ENCODE measurements around the gene PTPRD.

- TF ChIP-seq CTCF (IDR thresholded peaks at IDR 0.05): no peak
- no peak for TF ChIP-seq POLR2A (IDR thresholded peaks at IDR 0.05)
These were observed 482.6 kb downstream of the PTPRD start for GRCh38 chr9:10130061-10130675.

All from thyroid gland (tissue), 4 donors.